Body of pancreas (tissue), 4 donors: Measurements from ENCODE around the gene OSBPL9. TPM values are rescaled to one million over a fixed set of nuclear protein-coding genes. Genes with fewer than 3 reads are reported as not detected.

Experiments used
- ATAC-seq: fragments of 150-250 bp; one replicate; pipeline ENCODE4 v1.9.1; 2016
- DNase-seq, 4 donors: peaks; one replicate each; pipeline ENCODE4 v3.0.0-alpha.2; 2019
- H3K27ac ChIP-seq, 4 donors: fragments of 200-600 bp; sonication (generic); 1 replicate in 3 of 4; 2 replicates in 1 of 4; pipeline versions ENCODE4 v1.5.1 to v1.6.1; 2016 to 2019; ENCODE audit warnings: mild to moderate bottlenecking in 1 of 4, mixed read lengths in 1 of 4, moderate library complexity in 1 of 4
- H3K27me3 ChIP-seq, 2 donors: fragments of 200-600 bp; sonication (generic); one replicate each; pipeline ENCODE4 v1.6.0; 2016; ENCODE audit warnings: mild to moderate bottlenecking in 1 of 2
- H3K36me3 ChIP-seq, 2 donors: fragments of 200-600 bp; sonication (generic); replicated peaks in 1 of 2; 2 replicates each; pipeline ENCODE4 v1.5.1; 2016; ENCODE audit warnings: low read depth in 2 of 2; ENCODE audit not compliant: insufficient read depth in 1 of 2
- H3K4me1 ChIP-seq: fragments of 200-600 bp; sonication (generic); one replicate; pipeline ENCODE4 v1.6.0; 2016
- H3K4me3 ChIP-seq, 2 donors: fragments of 200-600 bp; sonication (generic); 1 replicate in 1 of 2; 2 replicates in 1 of 2; pipeline ENCODE4 v1.5.1; 2016 to 2019
- H3K9me3 ChIP-seq, 3 donors: fragments of 200-600 bp; sonication (generic); 1 replicate in 2 of 3; 2 replicates in 1 of 3; pipeline ENCODE4 v1.5.1; 2016
- CTCF ChIP-seq, 7 experiments: fragments of 450-650 bp in 4 of 7; fragments of 200-600 bp in 3 of 7; sonication (generic) in 3 of 7; IDR thresholded peaks; one replicate each; pipeline ENCODE4 v1.5.1; 2016 to 2019; ENCODE audit warnings: antibody characterized with exemption in 7 of 7
- POLR2A ChIP-seq, 3 donors: fragments of 450-650 bp; IDR thresholded peaks; one replicate each; pipeline ENCODE4 v1.6.1; 2016; ENCODE audit warnings: antibody characterized with exemption in 3 of 3, mild to moderate bottlenecking in 2 of 3
- WGBS, 2 donors: methylation state at CpG; one replicate each; pipeline ENCODE4 v1.1.5; 2017; 5-methylcytosine and 5-hydroxymethylcytosine counted together
- intact Hi-C: fragments of 100-400 bp; cut with DNase I; formaldehyde crosslinking; loops from one replicate; pipeline ENCODE4 v1.15.1; 2023
- total RNA-seq, 2 donors: library from RNA; depleted of rRNA; stranded (reverse); fragments of >200 nt; gene quantifications; one replicate each; pipeline ENCODE4 v1.1.0, GENCODE V29; 2016

The OSBPL9 gene
- total RNA-seq, 2 donors from 2014 or later: 25.1 to 89.0 TPM

GRCh38 chr1:51650198-51650597 is 33.3 kb downstream of the OSBPL9 start:
- H3K36me3 ChIP-seq: no peaks in the 10 kb centered on the region
- WGBS, 2 donors: 97 to 98% methylated on average over 1 of the region's 1 CpG
- H3K9me3 ChIP-seq: no peaks in the 10 kb centered on the region
- intact Hi-C loops: no loop called here
- DNase-seq (no peak), ATAC-seq (no peak)
- peaks cover 23% of the 10 kb centered on the region for H3K4me1 ChIP-seq
- TF ChIP-seq POLR2A (IDR thresholded peaks at IDR 0.05) (no peak), CTCF (IDR thresholded peaks at IDR 0.05) (no peak)
- no peaks in the 10 kb centered on the region for H3K27me3 ChIP-seq
- H3K27ac ChIP-seq: no peak overlapping the region
- no peak overlapping the region for H3K4me3 ChIP-seq

- H3K4me1 ChIP-seq: peaks cover 23% of the 10 kb centered on the region
- H3K27me3 ChIP-seq: no peaks in the 10 kb centered on the region
- DNase-seq: no peak
- intact Hi-C loops: no loop called here
- no peak overlapping the region for H3K4me3 ChIP-seq
- TF ChIP-seq POLR2A (IDR thresholded peaks at IDR 0.05): no peak
- H3K9me3 ChIP-seq: no peaks in the 10 kb centered on the region
- WGBS, 2 donors: 93 to 94% methylated on average over 3 of the region's 3 CpGs
- H3K27ac ChIP-seq: no peak overlapping the region
- no peak for ATAC-seq
- H3K36me3 ChIP-seq: no peaks in the 10 kb centered on the region
Measured at GRCh38 chr1:51651552-51651942, 34.7 kb downstream of the OSBPL9 start.

GRCh38 chr1:51652599-51652998 is 35.7 kb downstream of the OSBPL9 start:
- peaks cover 22% of the 10 kb centered on the region for H3K4me1 ChIP-seq
- no peak overlapping the region for H3K27ac ChIP-seq
- no peaks in the 10 kb centered on the region for H3K36me3 ChIP-seq
- H3K27me3 ChIP-seq: no peaks in the 10 kb centered on the region
- no peak for ATAC-seq
- no peak for TF ChIP-seq POLR2A (IDR thresholded peaks at IDR 0.05)
- TF ChIP-seq CTCF (IDR thresholded peaks at IDR 0.05): no peak
- no peak overlapping the region for H3K4me3 ChIP-seq
- DNase-seq: no peak
- intact Hi-C loops: no loop called here
- no peaks in the 10 kb centered on the region for H3K9me3 ChIP-seq

GRCh38 chr1:51653127-51653526 is 36.2 kb downstream of the OSBPL9 start:
- intact Hi-C loops: no loop called here
- H3K9me3 ChIP-seq: no peaks in the 10 kb centered on the region
- no peaks in the 10 kb centered on the region for H3K36me3 ChIP-seq
- peaks cover 17% of the 10 kb centered on the region for H3K4me1 ChIP-seq
- no peak overlapping the region for H3K27ac ChIP-seq
- no peak overlapping the region for H3K4me3 ChIP-seq
- no peaks in the 10 kb centered on the region for H3K27me3 ChIP-seq
- no peak for ATAC-seq
- no peak for TF ChIP-seq POLR2A (IDR thresholded peaks at IDR 0.05)
- TF ChIP-seq CTCF (IDR thresholded peaks at IDR 0.05): no peak
- DNase-seq: no peak

- H3K4me1 ChIP-seq: peaks cover 11% of the 10 kb centered on the region
- H3K4me3 ChIP-seq: no peak overlapping the region
- no peak for DNase-seq
- H3K9me3 ChIP-seq: no peaks in the 10 kb centered on the region
- WGBS, 2 donors: 79 to 80% methylated on average over 1 of the region's 1 CpG
- ATAC-seq: no peak
- H3K27ac ChIP-seq: no peak overlapping the region
- TF ChIP-seq POLR2A (IDR thresholded peaks at IDR 0.05) (no peak), CTCF (IDR thresholded peaks at IDR 0.05) (no peak)
- no peaks in the 10 kb centered on the region for H3K27me3 ChIP-seq
- H3K36me3 ChIP-seq: no peaks in the 10 kb centered on the region
- intact Hi-C loops: no loop called here
Measured at GRCh38 chr1:51654000-51654399, 37.1 kb downstream of the OSBPL9 start.
